Spleen (tissue), 11 donors: Measurements from ENCODE around the gene CCDC7. TPM values are rescaled to one million over a fixed set of nuclear protein-coding genes. Genes with fewer than 3 reads are reported as not detected.

Experiments used
- DNase-seq: peaks from one replicate; pipeline ENCODE4 v3.0.0-alpha.2; 2020
- H3K27ac ChIP-seq, 8 donors: fragments of 200-600 bp; sonication (generic) in 7 of 8; 1 replicate in 4 of 8; 2 replicates in 4 of 8; pipeline versions ENCODE4 v1.5.0 to v1.8.0; 2016 to 2021; ENCODE audit warnings: inconsistent platforms in 4 of 8, mild to moderate bottlenecking in 4 of 8, moderate library complexity in 1 of 8
- H3K27me3 ChIP-seq, 7 donors: fragments of 200-600 bp; sonication (generic) in 6 of 7; replicated peaks in 1 of 7; 1 replicate in 4 of 7; 2 replicates in 3 of 7; pipeline versions ENCODE4 v1.5.0 to v1.8.0; 2016 to 2021; ENCODE audit warnings: inconsistent platforms in 3 of 7, mild to moderate bottlenecking in 1 of 7
- H3K36me3 ChIP-seq, 6 donors: fragments of 200-600 bp; sonication (generic) in 5 of 6; 1 replicate in 4 of 6; 2 replicates in 2 of 6; pipeline versions ENCODE4 v1.5.0 to v1.8.0; 2016 to 2021; ENCODE audit warnings: inconsistent platforms in 2 of 6
- H3K4me1 ChIP-seq, 6 donors: fragments of 200-600 bp; sonication (generic) in 5 of 6; 1 replicate in 3 of 6; 2 replicates in 3 of 6; pipeline versions ENCODE4 v1.5.0 to v1.8.0; 2016 to 2021; ENCODE audit warnings: inconsistent platforms in 3 of 6
- H3K4me3 ChIP-seq, 8 donors: fragments of 200-600 bp; sonication (generic) in 7 of 8; 1 replicate in 4 of 8; 2 replicates in 4 of 8; pipeline versions ENCODE4 v1.5.0 to v1.8.0; 2016 to 2021; ENCODE audit warnings: inconsistent platforms in 4 of 8, mild to moderate bottlenecking in 4 of 8, moderate library complexity in 2 of 8
- H3K9me3 ChIP-seq, 8 donors: fragments of 200-600 bp; sonication (generic) in 7 of 8; 1 replicate in 4 of 8; 2 replicates in 4 of 8; pipeline versions ENCODE4 v1.5.0 to v1.8.0; 2016 to 2021; ENCODE audit warnings: inconsistent platforms in 4 of 8
- CTCF ChIP-seq, 11 experiments: fragments of 200-600 bp in 7 of 11; fragments of 450-650 bp in 4 of 11; sonication (generic) in 4 of 11; IDR thresholded peaks in 8 of 11; conservative IDR thresholded peaks in 3 of 11; 1 replicate in 7 of 11; 2 replicates in 4 of 11; pipeline versions ENCODE4 v1.4.0 to v1.8.0; 2016 to 2021; ENCODE audit warnings: antibody characterized with exemption in 11 of 11, inconsistent platforms in 4 of 11, mild to moderate bottlenecking in 1 of 11
- POLR2A ChIP-seq, 3 donors: fragments of 450-650 bp; IDR thresholded peaks; one replicate each; pipeline ENCODE4 v1.5.1; 2017; ENCODE audit warnings: antibody characterized with exemption in 3 of 3, mild to moderate bottlenecking in 1 of 3
- POLR2AphosphoS5 ChIP-seq, 3 donors: sonication (generic); formaldehyde crosslinking; IDR thresholded peaks; one replicate each; pipeline ENCODE4 v1.5.1; 2017; ENCODE audit warnings: antibody characterized with exemption in 3 of 3
- WGBS, 5 donors: extraction: QIAGEN DNeasy Blood & Tissue Kit in 3 of 5; methylation state at CpG; one replicate each; pipeline versions ENCODE4 v1.1.5 to v1.1.7; 2013 to 2018; 5-methylcytosine and 5-hydroxymethylcytosine counted together
- intact Hi-C: fragments of 100-400 bp; cut with DNase I; formaldehyde crosslinking; loops from one replicate; pipeline ENCODE4 v1.15.0; 2023; ENCODE audit warnings: low total_unique reads
- polyA plus RNA-seq, 3 donors: library from polyadenylated mRNA; stranded (reverse); fragments of 200-250 nt; gene quantifications; one replicate each; pipeline ENCODE4 v1.2.1, GENCODE V29; 2013
- total RNA-seq, 7 donors: library from RNA; depleted of rRNA in 3 of 7; stranded (reverse); fragments of >200 nt in 3 of 7; fragmentation: NEBNext Ultra II Directional in 4 of 7; extraction: Animal tissue kit (Norgen Biotek cat#: 25700) in 4 of 7; gene quantifications; one replicate each; pipeline versions ENCODE4 v1.1.0 to v1.2.1, GENCODE V29; 2016 to 2021
- donor health status: healthy with polysubstance abuse.
- donor health status: DM: no; HTN: no; CAD: no; lungs with moderate emphysema.
- donor health status: DM: no; HTN: no; CAD: no.
- donor health status: Bipolar disorder and iron deficiency.
- donor health status: healthy.
- donor health status: DM: no; HTN: no; CAD: no.
- donor health status: DM: yes; HTN: yes; CAD: no.

Gene CCDC7
- total and polyA plus RNA-seq, 10 donors: 0.70 to 32.6 (median 22.9) TPM

- no peak for DNase-seq
- Histone ChIP-seq H3K27ac (no peak overlapping the region), H3K9me3 (no peaks in the 10 kb centered on the region), H3K4me1 (peaks cover 0 to 5% (median 0%) of the 10 kb centered on the region in 6 donors), H3K4me3 (no peak overlapping the region), H3K27me3 (no peaks in the 10 kb centered on the region), H3K36me3 (no peaks in the 10 kb centered on the region)
- 91 to 98% (median 96%) methylated on average over 11 of the region's 11 CpGs for WGBS, 5 donors
- intact Hi-C loops: no loop called here
- TF ChIP-seq POLR2AphosphoS5 (IDR thresholded peaks at IDR 0.05) (no peak), POLR2A (IDR thresholded peaks at IDR 0.05) (no peak), CTCF (IDR thresholded peaks at IDR 0.05 in 8 of 11, conservative IDR thresholded peaks at IDR 0.05 in 3 of 11) (no peak)
Measured at GRCh38 chr10:32888161-32888927, 442.4 kb downstream of the CCDC7 start.

- WGBS, 5 donors: 92 to 100% (median 94%) methylated on average over 1 of the region's 1 CpG
- Histone ChIP-seq H3K27me3 (no peaks in the 10 kb centered on the region), H3K27ac (no peak overlapping the region), H3K4me1 (peaks cover 0 to 5% (median 0%) of the 10 kb centered on the region in 6 donors), H3K9me3 (no peaks in the 10 kb centered on the region), H3K4me3 (no peak overlapping the region), H3K36me3 (peaks cover 0 to under 1% (median 0%) of the 10 kb centered on the region in 6 donors)
- no peak for DNase-seq
- TF ChIP-seq POLR2A (IDR thresholded peaks at IDR 0.05): no peak
- no peak for TF ChIP-seq CTCF (IDR thresholded peaks at IDR 0.05 in 8 of 11, conservative IDR thresholded peaks at IDR 0.05 in 3 of 11)
- TF ChIP-seq POLR2AphosphoS5 (IDR thresholded peaks at IDR 0.05): no peak
- intact Hi-C loops: no loop called here
Measured at GRCh38 chr10:32889631-32890212, 443.8 kb downstream of the CCDC7 start.

- no peak overlapping the region for H3K27ac ChIP-seq
- H3K9me3 ChIP-seq: no peaks in the 10 kb centered on the region
- WGBS, 5 donors: 57 to 94% (median 85%) methylated on average over 3 of the region's 3 CpGs
- H3K36me3 ChIP-seq: peaks cover 0 to 8% (median 0%) of the 10 kb centered on the region in 6 donors
- H3K4me1 ChIP-seq: peaks cover 0 to 5% (median 0%) of the 10 kb centered on the region in 6 donors
- DNase-seq: no peak
- no peak overlapping the region for H3K4me3 ChIP-seq
- intact Hi-C loops: no loop called here
- H3K27me3 ChIP-seq: no peaks in the 10 kb centered on the region
- TF ChIP-seq CTCF (IDR thresholded peaks at IDR 0.05 in 8 of 11, conservative IDR thresholded peaks at IDR 0.05 in 3 of 11) (no peak), POLR2A (IDR thresholded peaks at IDR 0.05) (no peak)
Measured at GRCh38 chr10:32890444-32890843, 444.5 kb downstream of the CCDC7 start.

- H3K9me3 ChIP-seq: no peaks in the 10 kb centered on the region
- no peak overlapping the region for H3K4me3 ChIP-seq
- intact Hi-C loops: no loop called here
- peaks cover 0 to 16% (median under 1%) of the 10 kb centered on the region in 6 donors for H3K36me3 ChIP-seq
- DNase-seq: no peak
- H3K4me1 ChIP-seq: peaks cover 0 to 5% (median 0%) of the 10 kb centered on the region in 6 donors
- H3K27me3 ChIP-seq: no peaks in the 10 kb centered on the region
- TF ChIP-seq POLR2A (IDR thresholded peaks at IDR 0.05): no peak
- no peak for TF ChIP-seq POLR2AphosphoS5 (IDR thresholded peaks at IDR 0.05)
- TF ChIP-seq CTCF (IDR thresholded peaks at IDR 0.05 in 8 of 11, conservative IDR thresholded peaks at IDR 0.05 in 3 of 11): no peak
- H3K27ac ChIP-seq: no peak overlapping the region
- WGBS, 5 donors: 84 to 94% (median 89%) methylated on average over 8 of the region's 8 CpGs
Measured at GRCh38 chr10:32891261-32891660, 445.3 kb downstream of the CCDC7 start.
